T-cell (primary cell): ENCODE data around the gene SKAP2. TPM values are rescaled to one million over a fixed set of nuclear protein-coding genes. Genes with fewer than 3 reads are reported as not detected.

ENCODE experiments used
- ATAC-seq, 4 experiments: fragments of 200-7000 bp in 3 of 4; fragments of 150-1000 bp in 1 of 4; cut with Tn5 transposase; replicated peaks in 1 of 4; 1 replicate in 3 of 4; 2 replicates in 1 of 4; pipeline ENCODE4 v1.10.0; 2021; ENCODE audit warnings: moderate library complexity in 3 of 4, mild to moderate bottlenecking in 2 of 4, moderate number of reproducible peaks in 1 of 4
- CTCF ChIA-PET, 2 donors: fragments of 300-600 bp; sonication (Branson Sonifier 250); formaldehyde crosslinking; loops; one replicate each; lab custom pipeline; 2022; ENCODE audit warnings: antibody characterized with exemption in 2 of 2; lab: Charles Lee
- POLR2A ChIA-PET, 2 donors: fragments of 300-600 bp; sonication (Branson Sonifier 250); formaldehyde crosslinking; loops; one replicate each; lab custom pipeline; 2022; ENCODE audit warnings: antibody characterized with exemption in 2 of 2; lab: Charles Lee
- DNase-seq, 35 experiments: peaks; one replicate each; pipeline versions ENCODE4 v3.0.0 to v3.0.0-alpha.2; 2013 to 2023
- H3K27ac ChIP-seq: one replicate; pipeline ENCODE4 v1.5.1; 2013; ENCODE audit warnings: low read length
- H3K27me3 ChIP-seq, 2 experiments: replicated peaks in 1 of 2; 1 replicate in 1 of 2; 2 replicates in 1 of 2; pipeline versions ENCODE4 v1.6.1 to v1.7.0; 2013; ENCODE audit warnings: low read length in 1 of 2, mixed read lengths in 1 of 2; ENCODE audit not compliant: control insufficient read depth in 2 of 2, insufficient read depth in 2 of 2; ENCODE audit errors: extremely low read depth in 1 of 2
- H3K36me3 ChIP-seq, 2 donors: 1 replicate in 1 of 2; 2 replicates in 1 of 2; pipeline versions ENCODE4 v1.6.1 to v1.7.0; 2013; ENCODE audit warnings: low read length in 1 of 2; ENCODE audit not compliant: control insufficient read depth in 2 of 2, insufficient read depth in 1 of 2; ENCODE audit errors: extremely low read depth in 1 of 2
- H3K4me1 ChIP-seq, 2 experiments: 1 replicate in 1 of 2; 2 replicates in 1 of 2; pipeline versions ENCODE4 v1.6.1 to v1.7.0; 2013; ENCODE audit warnings: low read length in 2 of 2, mixed read lengths in 1 of 2; ENCODE audit not compliant: insufficient read depth in 2 of 2, control insufficient read depth in 1 of 2; ENCODE audit errors: extremely low read depth in 1 of 2
- H3K4me3 ChIP-seq, 2 donors: 1 replicate in 1 of 2; 2 replicates in 1 of 2; pipeline versions ENCODE4 v1.5.1 to v1.7.0; 2013; ENCODE audit warnings: mild to moderate bottlenecking in 2 of 2, low read length in 1 of 2, moderate library complexity in 1 of 2; ENCODE audit not compliant: control insufficient read depth in 1 of 2; ENCODE audit errors: extremely low read depth in 1 of 2
- H3K9me3 ChIP-seq: 2 replicates; pipeline ENCODE4 v1.7.0; 2013
- H3K27ac Mint-ChIP-seq, 2 donors: one replicate each; pipeline ENCODE4 v1.8.0; 2020 to 2021; ENCODE audit warnings: mild to moderate bottlenecking in 2 of 2, mixed read lengths in 2 of 2
- H3K27me3 Mint-ChIP-seq, 2 donors: one replicate each; pipeline ENCODE4 v1.8.0; 2021 to 2022; ENCODE audit warnings: mixed read lengths in 2 of 2
- H3K36me3 Mint-ChIP-seq: one replicate; pipeline ENCODE4 v1.8.0; 2021; ENCODE audit warnings: mixed read lengths
- H3K4me1 Mint-ChIP-seq, 3 donors: one replicate each; pipeline ENCODE4 v1.8.0; 2020 to 2022; ENCODE audit warnings: mixed read lengths in 3 of 3, mild to moderate bottlenecking in 1 of 3
- H3K4me3 Mint-ChIP-seq, 3 donors: one replicate each; pipeline ENCODE4 v1.8.0; 2020 to 2022; ENCODE audit warnings: mild to moderate bottlenecking in 3 of 3, mixed read lengths in 3 of 3, moderate library complexity in 3 of 3
- H3K9me3 Mint-ChIP-seq, 3 donors: one replicate each; pipeline ENCODE4 v1.8.0; 2020 to 2022; ENCODE audit warnings: mixed read lengths in 3 of 3
- WGBS: methylation state at CpG from one replicate; pipeline ENCODE4 v1.1.5; 2013; ENCODE audit warnings: missing lambda C conversion rate; ENCODE audit not compliant: insufficient coverage; 5-methylcytosine and 5-hydroxymethylcytosine counted together
- total RNA-seq, 35 experiments: library from RNA in 6 of 35; stranded (reverse) in 6 of 35; fragments of 120-200 nt in 1 of 35; gene quantifications; one replicate each; pipeline versions ENCODE4 v1.2.1 to v1.2.4 and lab custom pipeline; 2013 to 2026

Gene SKAP2
- total RNA-seq, 5 donors from 2014 or later (not counting 1 experiment from before 2014, with no cell fraction given): 4.8 to 8.9 (median 7.7) TPM

- peaks cover 13 to 19% (median 14%) of the 10 kb centered on the region in 3 donors for H3K4me1 Mint-ChIP-seq
- ChIA-PET CTCF (interaction anchor here in 1 of 2 donors (0.5 kb wide), 1 partner anchor 19 kb away, joined by 5 read pairs; no protein-coding TSS in a partner anchor), POLR2A (no interaction called here)
- no peaks in the 10 kb centered on the region for H3K36me3 Mint-ChIP-seq
- ATAC-seq: peak in 1 of 4 experiments; percentile 46
- WGBS: no CpG with 5 or more reads among the region's 3 CpGs
- no peaks in the 10 kb centered on the region for H3K9me3 ChIP-seq
- no peak overlapping the region for H3K27ac Mint-ChIP-seq
- H3K9me3 Mint-ChIP-seq: no peaks in the 10 kb centered on the region
- H3K27ac ChIP-seq: no peak overlapping the region
- peaks cover 0 to 10% of the 10 kb centered on the region in 2 experiments for H3K27me3 ChIP-seq
- no peaks in the 10 kb centered on the region for H3K36me3 ChIP-seq
- DNase-seq: no peak
- peaks cover 33 to 45% of the 10 kb centered on the region in 2 donors for H3K27me3 Mint-ChIP-seq
- no peak overlapping the region for H3K4me3 Mint-ChIP-seq
- H3K4me3 ChIP-seq: no peak overlapping the region
- H3K4me1 ChIP-seq: peaks cover 2 to 6% of the 10 kb centered on the region in 2 experiments
Measured at GRCh38 chr7:26858735-26859134, 5.7 kb downstream of the SKAP2 start.

DNA sequence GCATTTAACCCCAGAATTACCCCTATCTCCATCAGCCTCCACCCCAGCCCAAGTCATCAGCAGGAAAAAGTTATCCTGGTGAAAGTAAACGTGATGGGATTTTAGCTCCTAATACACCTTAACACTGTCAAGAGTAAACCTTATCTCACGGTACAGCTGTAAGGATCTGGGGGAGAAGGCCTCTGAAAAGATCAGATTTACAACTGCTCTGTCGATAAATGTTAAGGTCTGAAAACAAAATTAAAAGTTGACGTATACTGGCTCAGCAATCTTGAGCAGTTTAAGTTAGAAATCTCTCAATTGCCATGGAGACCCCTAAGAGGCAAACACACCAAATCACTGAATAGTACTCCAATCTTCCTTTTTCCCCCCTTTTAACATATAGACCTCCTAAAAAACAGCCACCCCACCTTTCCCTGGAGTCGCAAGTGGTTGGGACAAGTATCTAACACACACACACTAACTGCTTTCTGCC, 6.1 kb downstream of the SKAP2 start:
- Mint-ChIP-seq H3K36me3 (no peaks in the 10 kb centered on the region), H3K9me3 (no peaks in the 10 kb centered on the region), H3K4me1 (peaks cover 9 to 15% (median 9%) of the 10 kb centered on the region in 3 donors), H3K27me3 (peaks cover 35 to 45% of the 10 kb centered on the region in 2 donors), H3K4me3 (no peak overlapping the region), H3K27ac (no peak overlapping the region)
- Histone ChIP-seq H3K36me3 (no peaks in the 10 kb centered on the region), H3K9me3 (no peaks in the 10 kb centered on the region), H3K4me1 (peaks cover 0 to 6% of the 10 kb centered on the region in 2 experiments), H3K4me3 (no peak overlapping the region), H3K27ac (no peak overlapping the region), H3K27me3 (peaks cover 0 to 10% of the 10 kb centered on the region in 2 experiments)
- DNase-seq (no peak), ATAC-seq (no peak)
- ChIA-PET POLR2A (no interaction called here), CTCF (interaction anchor here in 1 of 2 donors (0.5 kb wide), 1 partner anchor 20 kb away, joined by 5 read pairs; no protein-coding TSS in a partner anchor)
- WGBS: 80% methylated on average over 1 of the region's 5 CpGs

DNA sequence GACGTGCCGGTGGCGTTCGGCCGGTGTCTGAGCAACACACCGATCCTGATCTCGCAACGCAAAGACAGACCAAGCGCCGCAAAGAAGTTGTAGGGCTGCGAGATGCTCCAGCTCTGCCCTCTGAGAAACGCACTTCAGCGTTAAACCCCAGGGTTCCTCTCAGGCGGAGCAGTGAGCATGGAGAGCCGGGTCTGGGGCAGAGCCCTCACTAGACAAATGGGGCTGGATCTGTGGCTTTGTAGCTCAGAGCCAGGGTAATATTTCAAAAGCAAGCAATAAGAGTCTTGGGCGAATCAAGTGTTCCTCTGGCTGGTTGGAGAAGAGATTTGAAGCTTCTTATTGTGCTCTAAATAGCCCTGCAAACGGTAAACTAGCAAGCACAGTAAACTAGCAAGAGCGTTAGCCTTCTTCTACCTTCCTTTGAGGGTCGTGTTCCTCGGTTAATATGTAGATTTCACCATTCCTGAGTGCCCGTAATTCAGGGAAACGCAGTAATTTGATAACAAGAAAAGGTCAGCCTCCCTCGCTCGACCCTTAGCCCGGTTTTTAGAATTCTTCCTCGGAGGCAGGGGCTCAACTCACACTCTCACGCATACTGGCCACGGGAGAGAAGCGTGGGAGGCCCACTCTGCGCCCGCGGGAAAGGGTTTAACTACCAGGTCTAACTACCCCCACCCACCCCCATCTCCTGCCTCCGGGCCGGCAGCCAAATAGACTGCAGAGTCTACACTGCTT, 6.7 kb downstream of the SKAP2 start:
- no peak overlapping the region for H3K27ac ChIP-seq
- WGBS: 28% methylated on average over 28 of the region's 34 CpGs

DNA sequence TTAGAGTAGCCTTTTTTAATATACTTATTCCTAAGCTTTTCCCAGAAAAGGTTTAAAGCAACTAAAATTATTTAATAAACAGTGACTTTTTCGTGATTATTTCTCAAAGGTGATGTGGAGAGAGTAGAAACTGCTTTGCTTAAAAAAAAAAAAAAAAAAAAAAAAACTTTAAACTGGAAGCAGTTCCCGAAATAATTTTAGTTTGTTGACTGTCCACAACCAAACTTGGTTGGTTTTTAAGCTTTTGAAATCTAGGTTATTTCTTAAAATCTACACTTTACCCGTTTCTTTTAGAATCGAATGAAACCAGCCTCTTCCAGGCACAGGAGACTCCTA, 7.3 kb downstream of the SKAP2 start:
- no peaks in the 10 kb centered on the region for H3K36me3 ChIP-seq
- DNase-seq (no peak), ATAC-seq (no peak)
- H3K27me3 ChIP-seq: peaks cover 0 to 10% of the 10 kb centered on the region in 2 experiments
- peak overlapping the region in 1 of 2 donors; percentile 38 for H3K4me3 ChIP-seq
- no peaks in the 10 kb centered on the region for H3K36me3 Mint-ChIP-seq
- no peaks in the 10 kb centered on the region for H3K9me3 Mint-ChIP-seq
- H3K4me1 Mint-ChIP-seq: peaks cover 7 to 15% (median 9%) of the 10 kb centered on the region in 3 donors
- peaks cover 0 to 6% of the 10 kb centered on the region in 2 experiments for H3K4me1 ChIP-seq
- H3K9me3 ChIP-seq: no peaks in the 10 kb centered on the region
- H3K27me3 Mint-ChIP-seq: peaks cover 35 to 45% of the 10 kb centered on the region in 2 donors
- no peak overlapping the region for H3K27ac Mint-ChIP-seq
- no CpG with 5 or more reads among the region's 4 CpGs for WGBS
- ChIA-PET CTCF (interaction anchor here (0.5 to 1.2 kb wide), 7 partner anchors 10 to 429 kb away, joined by 3 to 8 read pairs (median 4); no protein-coding TSS in a partner anchor), POLR2A (interaction anchor here in 1 of 2 donors (0.6 kb wide), 1 partner anchor 1198 kb away, joined by 4 read pairs; no protein-coding TSS in a partner anchor)
- H3K4me3 Mint-ChIP-seq: peak overlapping the region in 1 of 3 donors; percentile 21
- no peak overlapping the region for H3K27ac ChIP-seq

More for the DNA sequence above, 6.7 kb downstream of the SKAP2 start:
- no peaks in the 10 kb centered on the region for H3K9me3 Mint-ChIP-seq
- peak overlapping the region in 1 of 3 donors; percentile 21 for H3K4me3 Mint-ChIP-seq
- peaks cover 7 to 15% (median 9%) of the 10 kb centered on the region in 3 donors for H3K4me1 Mint-ChIP-seq
- peak overlapping the region in 1 of 2 donors; percentile 38 for H3K4me3 ChIP-seq
- H3K4me1 ChIP-seq: peaks cover 0 to 6% of the 10 kb centered on the region in 2 experiments
- no peaks in the 10 kb centered on the region for H3K36me3 Mint-ChIP-seq
- ATAC-seq (peak in 1 of 4 experiments; percentile 38), DNase-seq (peak in 3 of 35 experiments; percentile 5 to 10 (median 7))
- H3K36me3 ChIP-seq: no peaks in the 10 kb centered on the region
- CTCF ChIA-PET: interaction anchor here (0.6 to 0.8 kb wide), 5 partner anchors 10 to 297 kb away, joined by 3 to 6 read pairs (median 3); no protein-coding TSS in a partner anchor
- no peak overlapping the region for H3K27ac Mint-ChIP-seq
- peaks cover 0 to 10% of the 10 kb centered on the region in 2 experiments for H3K27me3 ChIP-seq
- H3K27me3 Mint-ChIP-seq: peaks cover 35 to 45% of the 10 kb centered on the region in 2 donors
- H3K9me3 ChIP-seq: no peaks in the 10 kb centered on the region
- POLR2A ChIA-PET: interaction anchor here in 1 of 2 donors (0.6 kb wide), 1 partner anchor 1198 kb away, joined by 4 read pairs; no protein-coding TSS in a partner anchor

- H3K36me3 Mint-ChIP-seq: no peaks in the 10 kb centered on the region
- ChIA-PET POLR2A (no interaction called here), CTCF (interaction anchor here (0.5 to 1.2 kb wide), 2 partner anchors 159 to 429 kb away, joined by 4 to 8 read pairs; no protein-coding TSS in a partner anchor)
- Histone ChIP-seq H3K9me3 (no peaks in the 10 kb centered on the region), H3K4me3 (no peak overlapping the region), H3K36me3 (no peaks in the 10 kb centered on the region), H3K27ac (no peak overlapping the region), H3K4me1 (peaks cover 0 to 6% of the 10 kb centered on the region in 2 experiments), H3K27me3 (peaks cover 0 to 10% of the 10 kb centered on the region in 2 experiments)
- no peak overlapping the region for H3K27ac Mint-ChIP-seq
- no peak for ATAC-seq
- H3K27me3 Mint-ChIP-seq: peaks cover 35 to 45% of the 10 kb centered on the region in 2 donors
- H3K4me3 Mint-ChIP-seq: no peak overlapping the region
- no peaks in the 10 kb centered on the region for H3K9me3 Mint-ChIP-seq
- DNase-seq: no peak
- no CpG with 5 or more reads among the region's 3 CpGs for WGBS
- peaks cover 7 to 15% (median 9%) of the 10 kb centered on the region in 3 donors for H3K4me1 Mint-ChIP-seq
Measured at GRCh38 chr7:26856176-26856985, 8.0 kb downstream of the SKAP2 start.
